PC-3 (cell line): Measurements from ENCODE around the gene DOK5. TPM values are rescaled to one million over a fixed set of nuclear protein-coding genes. Genes with fewer than 3 reads are reported as not detected.
A peak's percentile ranks its signal among the peaks of the same experiment; 100 is the strongest.

Source experiments
- ATAC-seq: fragments of 200-7000 bp; cut with Tn5 transposase; 2 replicates; pipeline ENCODE4 v1.9.1; 2020; ENCODE audit warnings: mild to moderate bottlenecking, moderate library complexity
- BruUV-seq: library from RNA; stranded (reverse); fragments of 400-500 nt; replicated peaks from 2 replicates; lab custom pipeline; 2021; lab: Mats Ljungman, UMichigan
- CTCF ChIA-PET: fragments of 300-600 bp; sonication (Branson Sonifier 250); formaldehyde crosslinking; loops from one replicate; lab custom pipeline; 2022; ENCODE audit warnings: antibody characterized with exemption; lab: Charles Lee
- POLR2A ChIA-PET: fragments of 300-600 bp; sonication (Branson Sonifier 250); formaldehyde crosslinking; loops from one replicate; lab custom pipeline; 2022; ENCODE audit warnings: antibody characterized with exemption; ENCODE audit not compliant: unreplicated experiment; lab: Charles Lee
- DNase-seq: peaks from one replicate; pipeline ENCODE4 v3.0.0-alpha.2; 2015
- H2AFZ ChIP-seq: fragments of 300-600 bp; sonication (generic); 2 replicates; pipeline ENCODE4 v1.6.0; 2016; ENCODE audit warnings: antibody characterized with exemption, low read length
- H3F3A ChIP-seq: fragments of 300-600 bp; sonication (generic); one replicate; pipeline ENCODE4 v1.6.0; 2017; ENCODE audit warnings: antibody characterized with exemption, low read length, control low read depth, mild to moderate bottlenecking; ENCODE audit not compliant: unreplicated experiment
- H3K27ac ChIP-seq: fragments of 300-600 bp; sonication (generic); 2 replicates; pipeline ENCODE4 v1.5.1; 2016; ENCODE audit warnings: mild to moderate bottlenecking, low read length
- H3K27me3 ChIP-seq: fragments of 300-600 bp; sonication (generic); 2 replicates; pipeline ENCODE4 v1.6.1; 2016; ENCODE audit warnings: low read length, mixed read lengths
- H3K36me3 ChIP-seq: fragments of 300-600 bp; sonication (generic); 2 replicates; pipeline ENCODE4 v1.6.1; 2016; ENCODE audit warnings: low read depth, mixed run types, low read length, mixed read lengths
- H3K4me1 ChIP-seq: fragments of 300-600 bp; sonication (generic); 2 replicates; pipeline ENCODE4 v1.5.1; 2016; ENCODE audit warnings: low read length; ENCODE audit not compliant: insufficient read depth
- H3K4me2 ChIP-seq: fragments of 300-600 bp; sonication (generic); 2 replicates; pipeline ENCODE4 v1.6.0; 2016; ENCODE audit warnings: low read length
- H3K4me3 ChIP-seq: fragments of 300-600 bp; sonication (generic); 2 replicates; pipeline ENCODE4 v1.5.1; 2016; ENCODE audit warnings: mild to moderate bottlenecking, low read length, mixed read lengths
- H3K79me2 ChIP-seq: fragments of 300-600 bp; sonication (generic); 2 replicates; pipeline ENCODE4 v1.6.1; 2017; ENCODE audit warnings: low read length, mixed read lengths
- H3K9ac ChIP-seq: fragments of 300-600 bp; sonication (generic); 2 replicates; pipeline ENCODE4 v1.6.0; 2016; ENCODE audit warnings: mild to moderate bottlenecking, low read length
- H3K9me2 ChIP-seq: fragments of 300-600 bp; sonication (generic); replicated peaks from 2 replicates; pipeline ENCODE4 v1.6.1; 2016; ENCODE audit warnings: mixed run types, low read length, mixed read lengths
- H3K9me3 ChIP-seq: fragments of 300-600 bp; sonication (generic); 2 replicates; pipeline ENCODE4 v1.6.1; 2016; ENCODE audit warnings: low read length, mixed read lengths
- H4K20me1 ChIP-seq: fragments of 300-600 bp; sonication (generic); 2 replicates; pipeline ENCODE4 v1.6.1; 2016; ENCODE audit warnings: low read length, mixed read lengths
- EZH2 ChIP-seq: fragments of 300-600 bp; sonication (generic); IDR thresholded peaks from one replicate; pipeline ENCODE4 v1.6.1; 2017; ENCODE audit warnings: antibody characterized with exemption, mild to moderate bottlenecking, low read length; ENCODE audit not compliant: unreplicated experiment
- EZH2phosphoT487 ChIP-seq: fragments of 300-600 bp; sonication (generic); IDR thresholded peaks from 2 replicates; pipeline ENCODE4 v1.6.1; 2018; ENCODE audit warnings: mild to moderate bottlenecking, antibody characterized with exemption, low read length, borderline replicate concordance
- intact Hi-C: fragments of 100-400 bp; cut with micrococcal nuclease; formaldehyde crosslinking; loops from 2 replicates; pipeline ENCODE4 v1.9.0; 2023
- total RNA-seq: library from RNA; depleted of rRNA; stranded (reverse); fragments of >200 nt; gene quantifications from 2 replicates; pipeline ENCODE4 v1.2.3, GENCODE V29; 2014
- TF ChIP-seq, protein P1 (sequence below): fragments of 300-600 bp; sonication (generic); conservative IDR thresholded peaks from 2 replicates; pipeline ENCODE4 v1.5.1; 2017; ENCODE audit warnings: antibody characterized with exemption, low read depth, mild to moderate bottlenecking, low read length

The DOK5 gene
- total RNA-seq, 1 experiment from 2014 or later: not detected

DNA sequence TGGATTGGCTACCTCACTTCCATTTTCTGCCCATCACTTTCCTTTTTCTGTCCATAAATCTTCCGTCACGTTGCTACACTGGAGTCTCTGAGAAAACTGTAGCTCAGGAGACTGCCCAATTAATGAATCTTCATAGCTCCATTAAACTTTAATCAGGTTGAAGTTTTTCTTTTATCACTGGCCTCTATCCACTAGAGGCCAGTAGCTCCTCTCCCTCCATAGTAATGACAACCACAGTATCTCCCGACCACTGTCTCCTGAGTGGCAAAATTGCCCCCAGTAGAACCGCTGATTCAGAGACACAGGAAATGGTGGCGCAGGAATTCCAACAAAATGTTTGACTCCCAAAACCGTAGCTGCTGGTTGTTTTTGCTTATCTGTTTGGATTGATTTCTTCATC, 18.4 kb upstream of the DOK5 start:
- ChIA-PET CTCF (no interaction called here), POLR2A (no interaction called here)
- H3K9me2 ChIP-seq: no peaks in the 10 kb centered on the region
- H3K79me2 ChIP-seq: no peaks in the 10 kb centered on the region
- peaks cover 22% of the 10 kb centered on the region for H3K27me3 ChIP-seq
- no peaks in the 10 kb centered on the region for H3K9me3 ChIP-seq
- ATAC-seq (no peak), DNase-seq (no peak)
- TF ChIP-seq EZH2: no peak
- TF ChIP-seq, protein P1, sequence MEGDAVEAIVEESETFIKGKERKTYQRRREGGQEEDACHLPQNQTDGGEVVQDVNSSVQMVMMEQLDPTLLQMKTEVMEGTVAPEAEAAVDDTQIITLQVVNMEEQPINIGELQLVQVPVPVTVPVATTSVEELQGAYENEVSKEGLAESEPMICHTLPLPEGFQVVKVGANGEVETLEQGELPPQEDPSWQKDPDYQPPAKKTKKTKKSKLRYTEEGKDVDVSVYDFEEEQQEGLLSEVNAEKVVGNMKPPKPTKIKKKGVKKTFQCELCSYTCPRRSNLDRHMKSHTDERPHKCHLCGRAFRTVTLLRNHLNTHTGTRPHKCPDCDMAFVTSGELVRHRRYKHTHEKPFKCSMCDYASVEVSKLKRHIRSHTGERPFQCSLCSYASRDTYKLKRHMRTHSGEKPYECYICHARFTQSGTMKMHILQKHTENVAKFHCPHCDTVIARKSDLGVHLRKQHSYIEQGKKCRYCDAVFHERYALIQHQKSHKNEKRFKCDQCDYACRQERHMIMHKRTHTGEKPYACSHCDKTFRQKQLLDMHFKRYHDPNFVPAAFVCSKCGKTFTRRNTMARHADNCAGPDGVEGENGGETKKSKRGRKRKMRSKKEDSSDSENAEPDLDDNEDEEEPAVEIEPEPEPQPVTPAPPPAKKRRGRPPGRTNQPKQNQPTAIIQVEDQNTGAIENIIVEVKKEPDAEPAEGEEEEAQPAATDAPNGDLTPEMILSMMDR: 0 out of 2 replicates have a peak, but pooled peaks have one; percentile 17
- no peaks in the 10 kb centered on the region for H3K36me3 ChIP-seq
- no peaks in the 10 kb centered on the region for H3F3A ChIP-seq
- H3K4me1 ChIP-seq: no peaks in the 10 kb centered on the region
- H3K9ac ChIP-seq: no peak overlapping the region
- no peak overlapping the region for H3K4me3 ChIP-seq
- H3K27ac ChIP-seq: no peak overlapping the region
- no TSS peak for BruUV-seq
- intact Hi-C loops: no loop called here
- no peaks in the 10 kb centered on the region for H4K20me1 ChIP-seq
- H2AFZ ChIP-seq: no peak overlapping the region
- H3K4me2 ChIP-seq: no peak overlapping the region

DNA sequence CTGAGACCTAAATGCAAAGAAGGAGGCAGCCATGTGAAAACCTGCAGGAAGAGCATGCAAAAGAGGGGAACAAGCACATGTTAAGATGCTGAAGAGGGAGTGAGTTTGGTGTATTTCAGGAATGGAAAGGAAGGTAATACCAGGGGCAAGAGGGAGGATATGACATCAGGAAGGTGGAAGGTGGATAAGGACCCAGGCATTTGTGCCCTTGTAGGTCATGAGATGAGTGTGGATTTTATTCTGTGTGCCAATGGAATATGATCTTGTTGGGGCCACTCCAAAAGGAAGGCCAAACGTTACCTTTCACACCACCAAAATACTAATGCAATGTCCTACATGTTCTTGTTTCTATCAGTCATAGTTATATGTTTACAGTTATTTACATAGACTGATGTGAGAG, 17.2 kb upstream of the DOK5 start:
- Histone ChIP-seq H3K4me3 (no peak overlapping the region), H2AFZ (no peak overlapping the region), H3K27ac (no peak overlapping the region), H4K20me1 (no peaks in the 10 kb centered on the region), H3K79me2 (no peaks in the 10 kb centered on the region), H3K4me1 (no peaks in the 10 kb centered on the region), H3F3A (no peaks in the 10 kb centered on the region), H3K9ac (no peak overlapping the region), H3K4me2 (no peak overlapping the region), H3K27me3 (peaks cover 10% of the 10 kb centered on the region), H3K9me2 (no peaks in the 10 kb centered on the region), H3K36me3 (no peaks in the 10 kb centered on the region), H3K9me3 (no peaks in the 10 kb centered on the region)
- intact Hi-C loops: no loop called here
- BruUV-seq: no TSS peak
- ChIA-PET POLR2A (no interaction called here), CTCF (no interaction called here)
- DNase-seq (no peak), ATAC-seq (no peak)
- TF ChIP-seq EZH2phosphoT487 (no peak), EZH2 (no peak)
- TF ChIP-seq, protein P1: no peak

DNA sequence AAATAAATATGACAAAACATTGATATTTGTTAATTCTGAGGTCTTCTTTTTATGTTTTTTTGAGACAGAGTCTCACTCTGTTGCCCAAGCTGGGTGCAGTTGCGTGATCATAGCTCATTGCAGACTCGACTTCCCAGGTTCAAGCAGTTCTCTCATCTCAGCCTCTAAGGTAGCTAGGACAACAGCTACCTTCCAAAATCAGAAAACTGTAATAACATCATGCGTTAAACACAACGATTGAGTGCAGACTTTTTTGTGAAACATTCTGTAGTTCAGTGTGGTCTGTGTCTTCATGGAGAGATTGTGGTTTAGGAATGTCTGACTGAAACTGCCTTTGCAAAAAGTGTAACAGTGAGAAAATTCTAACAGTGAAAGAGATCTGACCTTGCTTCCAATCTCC, 16.1 kb upstream of the DOK5 start:
- H3K27ac ChIP-seq: no peak overlapping the region
- intact Hi-C loops: no loop called here
- no peaks in the 10 kb centered on the region for H4K20me1 ChIP-seq
- TF ChIP-seq EZH2 (no peak), EZH2phosphoT487 (no peak)
- TF ChIP-seq, protein P1: no peak
- ATAC-seq (no peak), DNase-seq (no peak)
- no peaks in the 10 kb centered on the region for H3K9me2 ChIP-seq
- H3K9ac ChIP-seq: no peak overlapping the region
- no peaks in the 10 kb centered on the region for H3K4me1 ChIP-seq
- no TSS peak for BruUV-seq
- no peak overlapping the region for H3K4me2 ChIP-seq
- H2AFZ ChIP-seq: no peak overlapping the region
- H3K9me3 ChIP-seq: 0 out of 2 replicates have a peak, but pooled peaks cover 3% of the 10 kb centered on the region
- H3K4me3 ChIP-seq: no peak overlapping the region
- H3K36me3 ChIP-seq: no peaks in the 10 kb centered on the region
- H3K79me2 ChIP-seq: no peaks in the 10 kb centered on the region
- POLR2A ChIA-PET: no interaction called here
- CTCF ChIA-PET: no interaction called here
- H3F3A ChIP-seq: no peaks in the 10 kb centered on the region
- peaks cover 2% of the 10 kb centered on the region; the same call in 1 of the 2 replicates for H3K27me3 ChIP-seq
